WTC11 (cell line): ENCODE data around the gene MITF. TPM values are rescaled to one million over a fixed set of nuclear protein-coding genes. Genes with fewer than 3 reads are reported as not detected.

Source experiments
- ATAC-seq: fragments of 200-7000 bp; cut with Tn5 transposase; 2 replicates; pipeline ENCODE4 v1.10.0; 2021; ENCODE audit warnings: mild to moderate bottlenecking, moderate library complexity
- CTCF ChIA-PET: fragments of 300-600 bp; sonication (Branson Sonifier 250); formaldehyde crosslinking; loops from one replicate; lab custom pipeline; 2021; ENCODE audit warnings: antibody characterized with exemption; lab: Charles Lee
- POLR2A ChIA-PET: fragments of 350-600 bp; sonication (Branson Sonifier 250); formaldehyde crosslinking; loops from one replicate; lab custom pipeline; 2021; ENCODE audit warnings: antibody characterized with exemption; lab: Charles Lee
- DNase-seq: peaks from one replicate; pipeline ENCODE4 v3.0.0; 2021; ENCODE audit warnings: low spot score
- H3K27ac Mint-ChIP-seq: 2 replicates; pipeline ENCODE4 v1.8.0; 2021; ENCODE audit warnings: mixed read lengths
- H3K27me3 Mint-ChIP-seq: 2 replicates; pipeline ENCODE4 v1.8.0; 2021; ENCODE audit warnings: low read depth, mild to moderate bottlenecking, moderate library complexity, mixed read lengths
- H3K36me3 Mint-ChIP-seq: 2 replicates; pipeline ENCODE4 v1.8.0; 2021; ENCODE audit warnings: mixed read lengths
- H3K4me1 Mint-ChIP-seq: 2 replicates; pipeline ENCODE4 v1.8.0; 2022; ENCODE audit warnings: mixed read lengths
- H3K4me3 Mint-ChIP-seq: 2 replicates; pipeline ENCODE4 v1.8.0; 2021; ENCODE audit warnings: mild to moderate bottlenecking, moderate library complexity, mixed read lengths
- H3K9me3 Mint-ChIP-seq: 2 replicates; pipeline ENCODE4 v1.8.0; 2021; ENCODE audit warnings: mixed read lengths
- ATF2 ChIP-seq: sonication (generic); formaldehyde crosslinking; IDR thresholded peaks from 2 replicates; pipeline ENCODE4 v1.8.1; 2022; ENCODE audit warnings: low read depth, missing genetic modification reagents, borderline replicate concordance
- ATF3 ChIP-seq: sonication (generic); formaldehyde crosslinking; conservative IDR thresholded peaks from 2 replicates; pipeline ENCODE4 v1.8.1; 2022; ENCODE audit warnings: mild to moderate bottlenecking, missing genetic modification reagents
- CTCF ChIP-seq: fragments of 200-600 bp; IDR thresholded peaks from 2 replicates; pipeline ENCODE4 v1.8.0; 2022; ENCODE audit warnings: antibody characterized with exemption
- E2F5 ChIP-seq: sonication (generic); formaldehyde crosslinking; IDR thresholded peaks from 2 replicates; pipeline ENCODE4 v1.8.1; 2022; ENCODE audit warnings: mild to moderate bottlenecking, moderate library complexity, missing genetic modification reagents
- EMX1 ChIP-seq: fragments of 250-450 bp; sonication (Bioruptor Pico); IDR thresholded peaks from 2 replicates; pipeline ENCODE4 v1.8.0; 2021; ENCODE audit warnings: mild to moderate bottlenecking
- ETV6 ChIP-seq: sonication (generic); formaldehyde crosslinking; IDR thresholded peaks from 2 replicates; pipeline ENCODE4 v1.8.1; 2022; ENCODE audit warnings: mild to moderate bottlenecking, missing genetic modification reagents
- GABPB1 ChIP-seq: sonication (generic); formaldehyde crosslinking; IDR thresholded peaks from 2 replicates; pipeline ENCODE4 v1.8.1; 2023; ENCODE audit warnings: mild to moderate bottlenecking, missing genetic modification reagents
- GRHL2 ChIP-seq: fragments of 250-450 bp; sonication (Bioruptor Pico); IDR thresholded peaks from 2 replicates; pipeline ENCODE4 v1.8.0; 2022; ENCODE audit warnings: mild to moderate bottlenecking, moderate library complexity; ENCODE audit not compliant: insufficient replicate concordance, severe bottlenecking
- KAT7 ChIP-seq: sonication (generic); formaldehyde crosslinking; IDR thresholded peaks from 2 replicates; pipeline ENCODE4 v1.8.1; 2023; ENCODE audit warnings: missing genetic modification reagents, mild to moderate bottlenecking, borderline replicate concordance
- PREB ChIP-seq: sonication (generic); formaldehyde crosslinking; IDR thresholded peaks from 2 replicates; pipeline ENCODE4 v1.8.1; 2022; ENCODE audit warnings: mild to moderate bottlenecking, missing genetic modification reagents, moderate library complexity, borderline replicate concordance
- ZBTB21 ChIP-seq: sonication (generic); formaldehyde crosslinking; IDR thresholded peaks from 2 replicates; pipeline ENCODE4 v1.8.1; 2023; ENCODE audit warnings: mild to moderate bottlenecking, missing genetic modification reagents, borderline replicate concordance
- ZNF671 ChIP-seq: fragments of 250-450 bp; sonication (Bioruptor Pico); IDR thresholded peaks from 2 replicates; pipeline ENCODE4 v1.8.0; 2021; ENCODE audit warnings: mild to moderate bottlenecking
- ZSCAN18 ChIP-seq: fragments of 250-450 bp; sonication (Bioruptor Pico); IDR thresholded peaks from 2 replicates; pipeline ENCODE4 v2.1.2; 2022; ENCODE audit warnings: mild to moderate bottlenecking, moderate library complexity
- total RNA-seq: library from RNA; stranded (reverse); gene quantifications from 3 replicates; pipeline ENCODE4 v1.2.3, GENCODE V29; 2021
- TF ChIP-seq, protein P1 (sequence below): sonication (generic); formaldehyde crosslinking; IDR thresholded peaks from 2 replicates; pipeline ENCODE4 v1.8.1; 2023; ENCODE audit warnings: mild to moderate bottlenecking, missing genetic modification reagents, moderate library complexity
- TF ChIP-seq, protein P2 (sequence below): sonication (generic); formaldehyde crosslinking; IDR thresholded peaks from 2 replicates; pipeline ENCODE4 v1.8.0; 2022; ENCODE audit warnings: mild to moderate bottlenecking, missing genetic modification reagents
- TF ChIP-seq, protein P3 (sequence below): fragments of 250-450 bp; sonication (Bioruptor Pico); IDR thresholded peaks from 2 replicates; pipeline ENCODE4 v1.9.0; 2021; ENCODE audit warnings: mild to moderate bottlenecking, borderline replicate concordance
- TF ChIP-seq, protein P4 (sequence below): sonication (generic); formaldehyde crosslinking; IDR thresholded peaks from 2 replicates; pipeline ENCODE4 v1.8.1; 2022; ENCODE audit warnings: missing genetic modification reagents, borderline replicate concordance
- TF ChIP-seq, protein P5 (sequence below): fragments of 250-450 bp; sonication (Bioruptor Pico); conservative IDR thresholded peaks from 2 replicates; pipeline ENCODE4 v1.9.0; 2021; ENCODE audit warnings: mild to moderate bottlenecking

The MITF gene
- total RNA-seq, 1 experiment from 2014 or later, result 1.3 TPM

DNA sequence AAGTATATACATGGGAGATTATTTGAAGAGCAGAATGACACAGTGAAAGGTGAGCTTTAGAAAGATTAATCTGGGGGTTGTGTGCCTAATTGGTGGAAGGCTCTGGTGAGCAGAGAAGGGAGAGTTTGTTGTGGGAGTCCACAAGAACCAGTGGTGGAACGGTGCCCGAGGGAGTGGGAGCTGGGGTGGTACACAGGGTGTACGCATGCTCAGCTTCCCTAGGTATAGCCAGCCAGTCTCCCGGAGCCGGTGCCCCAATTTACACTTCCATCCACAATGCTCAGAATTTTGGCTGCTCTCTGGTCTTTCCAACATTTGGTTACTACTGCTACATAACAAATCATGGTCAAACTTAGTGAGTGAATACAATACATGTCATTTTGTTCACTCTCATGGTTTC lies 92.5 kb downstream of the MITF start (continued):
- TF ChIP-seq, protein P1, sequence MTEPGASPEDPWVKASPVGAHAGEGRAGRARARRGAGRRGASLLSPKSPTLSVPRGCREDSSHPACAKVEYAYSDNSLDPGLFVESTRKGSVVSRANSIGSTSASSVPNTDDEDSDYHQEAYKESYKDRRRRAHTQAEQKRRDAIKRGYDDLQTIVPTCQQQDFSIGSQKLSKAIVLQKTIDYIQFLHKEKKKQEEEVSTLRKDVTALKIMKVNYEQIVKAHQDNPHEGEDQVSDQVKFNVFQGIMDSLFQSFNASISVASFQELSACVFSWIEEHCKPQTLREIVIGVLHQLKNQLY (CRISPR knock-in tag), result no peak
- TF ChIP-seq ETV6, result no peak
- TF ChIP-seq, protein P2, sequence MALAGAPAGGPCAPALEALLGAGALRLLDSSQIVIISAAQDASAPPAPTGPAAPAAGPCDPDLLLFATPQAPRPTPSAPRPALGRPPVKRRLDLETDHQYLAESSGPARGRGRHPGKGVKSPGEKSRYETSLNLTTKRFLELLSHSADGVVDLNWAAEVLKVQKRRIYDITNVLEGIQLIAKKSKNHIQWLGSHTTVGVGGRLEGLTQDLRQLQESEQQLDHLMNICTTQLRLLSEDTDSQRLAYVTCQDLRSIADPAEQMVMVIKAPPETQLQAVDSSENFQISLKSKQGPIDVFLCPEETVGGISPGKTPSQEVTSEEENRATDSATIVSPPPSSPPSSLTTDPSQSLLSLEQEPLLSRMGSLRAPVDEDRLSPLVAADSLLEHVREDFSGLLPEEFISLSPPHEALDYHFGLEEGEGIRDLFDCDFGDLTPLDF (CRISPR knock-in tag), result no peak
- TF ChIP-seq, protein P3, sequence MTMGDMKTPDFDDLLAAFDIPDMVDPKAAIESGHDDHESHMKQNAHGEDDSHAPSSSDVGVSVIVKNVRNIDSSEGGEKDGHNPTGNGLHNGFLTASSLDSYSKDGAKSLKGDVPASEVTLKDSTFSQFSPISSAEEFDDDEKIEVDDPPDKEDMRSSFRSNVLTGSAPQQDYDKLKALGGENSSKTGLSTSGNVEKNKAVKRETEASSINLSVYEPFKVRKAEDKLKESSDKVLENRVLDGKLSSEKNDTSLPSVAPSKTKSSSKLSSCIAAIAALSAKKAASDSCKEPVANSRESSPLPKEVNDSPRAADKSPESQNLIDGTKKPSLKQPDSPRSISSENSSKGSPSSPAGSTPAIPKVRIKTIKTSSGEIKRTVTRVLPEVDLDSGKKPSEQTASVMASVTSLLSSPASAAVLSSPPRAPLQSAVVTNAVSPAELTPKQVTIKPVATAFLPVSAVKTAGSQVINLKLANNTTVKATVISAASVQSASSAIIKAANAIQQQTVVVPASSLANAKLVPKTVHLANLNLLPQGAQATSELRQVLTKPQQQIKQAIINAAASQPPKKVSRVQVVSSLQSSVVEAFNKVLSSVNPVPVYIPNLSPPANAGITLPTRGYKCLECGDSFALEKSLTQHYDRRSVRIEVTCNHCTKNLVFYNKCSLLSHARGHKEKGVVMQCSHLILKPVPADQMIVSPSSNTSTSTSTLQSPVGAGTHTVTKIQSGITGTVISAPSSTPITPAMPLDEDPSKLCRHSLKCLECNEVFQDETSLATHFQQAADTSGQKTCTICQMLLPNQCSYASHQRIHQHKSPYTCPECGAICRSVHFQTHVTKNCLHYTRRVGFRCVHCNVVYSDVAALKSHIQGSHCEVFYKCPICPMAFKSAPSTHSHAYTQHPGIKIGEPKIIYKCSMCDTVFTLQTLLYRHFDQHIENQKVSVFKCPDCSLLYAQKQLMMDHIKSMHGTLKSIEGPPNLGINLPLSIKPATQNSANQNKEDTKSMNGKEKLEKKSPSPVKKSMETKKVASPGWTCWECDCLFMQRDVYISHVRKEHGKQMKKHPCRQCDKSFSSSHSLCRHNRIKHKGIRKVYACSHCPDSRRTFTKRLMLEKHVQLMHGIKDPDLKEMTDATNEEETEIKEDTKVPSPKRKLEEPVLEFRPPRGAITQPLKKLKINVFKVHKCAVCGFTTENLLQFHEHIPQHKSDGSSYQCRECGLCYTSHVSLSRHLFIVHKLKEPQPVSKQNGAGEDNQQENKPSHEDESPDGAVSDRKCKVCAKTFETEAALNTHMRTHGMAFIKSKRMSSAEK (CRISPR knock-in tag), result no peak
- no peak for TF ChIP-seq ZSCAN18 (CRISPR knock-in tag)
- no peak for TF ChIP-seq ATF2 (CRISPR knock-in tag)
- TF ChIP-seq ZNF671 (CRISPR knock-in tag), result no peak
- no peak for TF ChIP-seq ZBTB21 (CRISPR knock-in tag)

DNA sequence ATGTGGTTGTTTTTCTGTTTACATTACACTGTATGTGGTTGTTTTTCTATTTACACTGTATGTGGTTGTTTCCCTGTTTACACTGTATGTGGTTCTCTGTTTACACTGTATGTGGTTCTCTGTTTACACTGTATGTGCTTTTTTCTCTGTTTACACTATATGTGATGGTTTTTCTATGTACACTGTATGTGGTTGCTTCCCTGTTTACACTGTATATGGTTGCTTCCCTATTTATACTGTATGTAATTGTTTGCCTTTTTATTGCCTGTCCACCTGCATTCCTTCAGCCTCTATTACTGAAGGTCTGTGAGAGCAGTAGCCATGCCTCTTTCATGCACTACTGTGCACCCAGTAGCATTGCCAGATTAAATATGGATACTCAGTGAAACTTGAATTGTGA lies 94.3 kb downstream of the MITF start:
- DNase-seq (no peak), ATAC-seq (no peak)
- H3K4me3 Mint-ChIP-seq, result no peak overlapping the region
- ChIA-PET CTCF (no interaction called here), POLR2A (no interaction called here)
- H3K27me3 Mint-ChIP-seq, result no peaks in the 10 kb centered on the region
- H3K27ac Mint-ChIP-seq, result no peak overlapping the region
- H3K36me3 Mint-ChIP-seq, result no peaks in the 10 kb centered on the region
- peaks cover 27% of the 10 kb centered on the region for H3K9me3 Mint-ChIP-seq
- H3K4me1 Mint-ChIP-seq, result no peaks in the 10 kb centered on the region
- TF ChIP-seq, protein P4, sequence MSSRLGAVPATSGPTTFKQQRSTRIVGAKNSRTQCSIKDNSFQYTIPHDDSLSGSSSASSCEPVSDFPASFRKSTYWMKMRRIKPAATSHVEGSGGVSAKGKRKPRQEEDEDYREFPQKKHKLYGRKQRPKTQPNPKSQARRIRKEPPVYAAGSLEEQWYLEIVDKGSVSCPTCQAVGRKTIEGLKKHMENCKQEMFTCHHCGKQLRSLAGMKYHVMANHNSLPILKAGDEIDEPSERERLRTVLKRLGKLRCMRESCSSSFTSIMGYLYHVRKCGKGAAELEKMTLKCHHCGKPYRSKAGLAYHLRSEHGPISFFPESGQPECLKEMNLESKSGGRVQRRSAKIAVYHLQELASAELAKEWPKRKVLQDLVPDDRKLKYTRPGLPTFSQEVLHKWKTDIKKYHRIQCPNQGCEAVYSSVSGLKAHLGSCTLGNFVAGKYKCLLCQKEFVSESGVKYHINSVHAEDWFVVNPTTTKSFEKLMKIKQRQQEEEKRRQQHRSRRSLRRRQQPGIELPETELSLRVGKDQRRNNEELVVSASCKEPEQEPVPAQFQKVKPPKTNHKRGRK (CRISPR knock-in tag), result no peak
- TF ChIP-seq, protein P5, sequence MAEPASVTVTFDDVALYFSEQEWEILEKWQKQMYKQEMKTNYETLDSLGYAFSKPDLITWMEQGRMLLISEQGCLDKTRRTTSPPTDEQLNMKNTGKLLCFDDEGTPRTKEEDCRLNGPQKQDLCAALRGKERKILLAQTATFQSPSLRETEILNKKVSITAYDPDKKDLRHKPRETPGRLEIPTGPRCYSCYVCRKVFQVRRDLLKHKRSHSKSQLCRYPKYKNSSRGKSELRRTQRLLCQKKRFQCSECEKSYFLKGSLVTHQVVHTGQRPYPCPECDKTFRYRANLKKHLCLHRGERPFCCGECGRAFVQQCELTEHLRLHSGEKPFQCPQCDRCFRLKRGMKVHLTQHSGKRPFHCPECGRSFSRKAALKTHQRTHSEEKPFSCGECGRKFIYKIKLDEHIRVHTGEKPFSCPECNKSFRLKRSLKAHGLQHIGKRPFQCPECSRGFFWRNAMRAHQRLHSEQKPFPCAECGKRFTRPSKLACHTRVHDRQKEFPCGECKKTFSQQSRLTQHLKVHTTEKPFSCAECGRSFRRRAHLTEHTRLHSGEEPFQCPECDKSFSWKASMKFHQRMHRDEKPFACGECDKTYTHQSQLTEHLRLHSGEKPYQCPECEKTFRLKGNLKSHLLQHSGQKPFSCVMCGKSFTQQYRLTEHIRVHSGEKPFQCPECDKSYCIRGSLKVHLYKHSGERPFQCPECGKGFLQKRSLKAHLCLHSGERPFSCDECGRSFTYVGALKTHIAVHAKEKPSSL (CRISPR knock-in tag), result no peak
- no peak for TF ChIP-seq CTCF
- TF ChIP-seq EMX1 (CRISPR knock-in tag), result no peak
- TF ChIP-seq ATF3 (CRISPR knock-in tag), result no peak
- TF ChIP-seq GABPB1, result no peak
- TF ChIP-seq KAT7 (CRISPR knock-in tag), result no peak
- no peak for TF ChIP-seq E2F5
- no peak for TF ChIP-seq GRHL2 (CRISPR knock-in tag)
- TF ChIP-seq PREB (CRISPR knock-in tag), result no peak
